IPS DF 6.9 (cell line): Measurements from ENCODE around the gene CHRM5.

Experiments
- DNase-seq: peaks from one replicate; pipeline ENCODE4 v3.0.0-alpha.2; 2013; ENCODE audit warnings: low read depth, low spot score
- H3K27ac ChIP-seq: one replicate; pipeline ENCODE4 v1.5.1; 2013; ENCODE audit warnings: low read length, control low read depth
- H3K27me3 ChIP-seq: 2 replicates; pipeline ENCODE4 v1.6.1; 2013; ENCODE audit warnings: mild to moderate bottlenecking, low read length; ENCODE audit not compliant: control insufficient read depth, insufficient read depth
- H3K36me3 ChIP-seq: 2 replicates; pipeline ENCODE4 v1.6.1; 2013; ENCODE audit warnings: low read length; ENCODE audit not compliant: control insufficient read depth, insufficient read depth
- H3K4me1 ChIP-seq: 2 replicates; pipeline ENCODE4 v1.6.1; 2013; ENCODE audit warnings: low read length; ENCODE audit not compliant: control insufficient read depth, insufficient read depth
- H3K4me3 ChIP-seq: 2 replicates; pipeline ENCODE4 v1.5.1; 2013; ENCODE audit warnings: mild to moderate bottlenecking, low read length
- H3K9me3 ChIP-seq: 2 replicates; pipeline ENCODE4 v1.6.1; 2013; ENCODE audit warnings: low read length, inconsistent platforms; ENCODE audit not compliant: control insufficient read depth, insufficient read depth
- WGBS: extraction: QIAGEN DNeasy Blood & Tissue Kit; methylation state at CpG from one replicate; pipeline ENCODE4 v1.1.7; 2013; ENCODE audit warnings: mixed read lengths, missing lambda C conversion rate; ENCODE audit not compliant: insufficient read length, insufficient coverage; 5-methylcytosine and 5-hydroxymethylcytosine counted together

CHRM5 gene

DNA sequence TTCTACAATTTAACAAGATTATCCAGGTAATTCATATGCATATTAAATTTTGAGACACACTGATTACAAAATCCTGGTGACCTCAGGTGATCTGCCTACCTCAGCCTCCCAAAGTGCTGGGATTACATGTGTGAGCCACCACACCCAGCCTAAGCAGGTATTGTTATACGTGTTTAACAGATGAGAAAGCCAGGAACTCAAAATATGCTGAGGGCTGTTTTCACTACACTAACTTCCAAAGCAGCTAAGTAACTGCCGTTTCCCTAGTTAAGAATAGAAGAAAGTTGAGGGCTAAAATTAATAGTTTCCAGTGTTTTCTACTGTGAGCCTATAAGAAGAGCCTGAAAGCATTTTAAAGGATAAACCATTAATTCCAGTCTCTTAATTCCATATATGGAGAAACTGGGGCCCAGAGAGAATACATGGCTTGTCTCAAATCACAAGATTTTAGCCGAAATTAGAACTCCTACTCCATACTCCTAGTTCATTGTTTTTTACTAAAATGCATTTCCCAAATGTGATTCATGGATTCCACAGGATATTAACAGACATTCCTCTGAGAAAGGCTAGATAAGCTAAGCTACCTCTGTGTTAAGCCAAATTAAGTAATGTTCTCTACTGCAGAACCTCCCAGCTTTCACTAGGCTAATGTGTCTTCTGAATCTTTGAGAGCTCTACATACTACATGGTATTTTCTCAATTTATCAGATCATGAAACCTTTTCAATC is 87.7 kb downstream of the CHRM5 start:
- DNase-seq: no peak
- no CpG with 5 or more reads among the region's 3 CpGs for WGBS
- Histone ChIP-seq H3K4me3 (no peak overlapping the region), H3K36me3 (no peaks in the 10 kb centered on the region), H3K27me3 (no peaks in the 10 kb centered on the region), H3K9me3 (no peaks in the 10 kb centered on the region), H3K27ac (no peak overlapping the region), H3K4me1 (no peaks in the 10 kb centered on the region)

GRCh38 chr15:34056911-34057310 is 88.6 kb downstream of the CHRM5 start:
- no peaks in the 10 kb centered on the region for H3K9me3 ChIP-seq
- no peak for DNase-seq
- H3K27me3 ChIP-seq: no peaks in the 10 kb centered on the region
- no peaks in the 10 kb centered on the region for H3K4me1 ChIP-seq
- no peak overlapping the region for H3K27ac ChIP-seq
- no peaks in the 10 kb centered on the region for H3K36me3 ChIP-seq
- WGBS: no CpG with 5 or more reads among the region's 5 CpGs
- no peak overlapping the region for H3K4me3 ChIP-seq

DNA sequence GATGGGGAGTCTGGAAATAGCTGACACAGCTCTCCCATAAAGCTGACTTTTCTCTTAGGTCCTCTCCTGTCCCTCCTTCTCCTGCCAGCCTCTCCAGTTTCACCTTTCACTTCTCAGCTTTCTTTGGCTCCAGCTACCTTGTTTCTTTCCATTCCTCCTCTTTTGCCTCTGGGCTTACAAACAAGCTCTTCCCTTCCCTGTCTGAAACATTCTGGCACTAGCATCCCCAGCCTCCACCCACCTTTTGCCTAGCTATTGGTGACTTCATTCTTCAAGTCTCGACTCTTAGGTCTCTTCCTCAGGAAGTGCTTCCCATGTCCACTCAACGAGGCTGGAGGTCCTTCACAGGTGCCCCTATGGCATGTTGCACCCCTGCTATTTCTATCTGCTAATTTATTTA is 91.2 kb downstream of the CHRM5 start:
- H3K4me3 ChIP-seq: no peak overlapping the region
- H3K27me3 ChIP-seq: no peaks in the 10 kb centered on the region
- no CpG with 5 or more reads among the region's 2 CpGs for WGBS
- no peak overlapping the region for H3K27ac ChIP-seq
- no peaks in the 10 kb centered on the region for H3K9me3 ChIP-seq
- H3K36me3 ChIP-seq: no peaks in the 10 kb centered on the region; the same call in 1 of the 2 replicates
- H3K4me1 ChIP-seq: no peaks in the 10 kb centered on the region
- DNase-seq: no peak

GRCh38 chr15:34059946-34060345 is 91.6 kb downstream of the CHRM5 start:
- Histone ChIP-seq H3K9me3 (no peaks in the 10 kb centered on the region), H3K4me1 (no peaks in the 10 kb centered on the region), H3K27ac (no peak overlapping the region), H3K4me3 (no peak overlapping the region), H3K27me3 (no peaks in the 10 kb centered on the region), H3K36me3 (no peaks in the 10 kb centered on the region; the same call in 1 of the 2 replicates)
- no peak for DNase-seq
- WGBS: no CpG with 5 or more reads among the region's 3 CpGs

- Histone ChIP-seq H3K27ac (no peak overlapping the region), H3K4me1 (no peaks in the 10 kb centered on the region), H3K4me3 (no peak overlapping the region), H3K9me3 (no peaks in the 10 kb centered on the region), H3K36me3 (no peaks in the 10 kb centered on the region; the same call in 1 of the 2 replicates), H3K27me3 (no peaks in the 10 kb centered on the region)
- no CpG with 5 or more reads among the region's 1 CpG for WGBS
- DNase-seq: no peak
Observed at GRCh38 chr15:34064438-34064837, 96.1 kb downstream of the CHRM5 start.

- no CpG with 5 or more reads among the region's 3 CpGs for WGBS
Observed at GRCh38 chr15:34065261-34065660, 97.0 kb downstream of the CHRM5 start.

GRCh38 chr15:34065941-34066340 is 97.6 kb downstream of the CHRM5 start:
- Histone ChIP-seq H3K9me3 (no peaks in the 10 kb centered on the region), H3K4me1 (no peaks in the 10 kb centered on the region), H3K27me3 (no peaks in the 10 kb centered on the region), H3K27ac (no peak overlapping the region), H3K4me3 (no peak overlapping the region), H3K36me3 (no peaks in the 10 kb centered on the region; the same call in 1 of the 2 replicates)
- no peak for DNase-seq
- WGBS: no CpG with 5 or more reads among the region's 8 CpGs

More at GRCh38 chr15:34065261-34065660, 97.0 kb downstream of the CHRM5 start:
- Histone ChIP-seq H3K27me3 (no peaks in the 10 kb centered on the region), H3K4me1 (no peaks in the 10 kb centered on the region), H3K4me3 (no peak overlapping the region), H3K36me3 (no peaks in the 10 kb centered on the region; the same call in 1 of the 2 replicates), H3K27ac (no peak overlapping the region), H3K9me3 (no peaks in the 10 kb centered on the region)
- DNase-seq: no peak

DNA sequence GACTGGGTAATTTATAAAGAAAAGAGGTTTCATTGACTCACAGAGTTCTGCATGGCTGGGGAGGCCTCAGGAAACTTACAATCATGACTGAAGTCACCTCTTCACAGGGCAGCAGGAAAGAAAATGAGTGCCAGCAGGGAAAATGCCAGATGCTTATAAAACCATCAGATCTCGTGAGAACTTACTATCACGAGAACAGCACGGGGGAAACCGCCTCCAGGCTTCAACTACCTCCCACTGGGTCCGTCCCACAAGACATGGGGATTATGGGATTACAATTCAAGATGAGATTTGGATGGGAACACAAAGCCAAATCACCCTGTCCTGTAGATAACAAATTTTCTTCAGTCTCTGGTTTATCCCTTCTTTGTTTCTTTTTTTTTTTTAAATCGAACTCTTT is 101.7 kb downstream of the CHRM5 start:
- Histone ChIP-seq H3K4me3 (no peak overlapping the region), H3K9me3 (no peaks in the 10 kb centered on the region), H3K4me1 (no peaks in the 10 kb centered on the region), H3K36me3 (no peaks in the 10 kb centered on the region), H3K27me3 (no peaks in the 10 kb centered on the region), H3K27ac (no peak overlapping the region)
- DNase-seq: no peak
- no CpG with 5 or more reads among the region's 6 CpGs for WGBS

DNA sequence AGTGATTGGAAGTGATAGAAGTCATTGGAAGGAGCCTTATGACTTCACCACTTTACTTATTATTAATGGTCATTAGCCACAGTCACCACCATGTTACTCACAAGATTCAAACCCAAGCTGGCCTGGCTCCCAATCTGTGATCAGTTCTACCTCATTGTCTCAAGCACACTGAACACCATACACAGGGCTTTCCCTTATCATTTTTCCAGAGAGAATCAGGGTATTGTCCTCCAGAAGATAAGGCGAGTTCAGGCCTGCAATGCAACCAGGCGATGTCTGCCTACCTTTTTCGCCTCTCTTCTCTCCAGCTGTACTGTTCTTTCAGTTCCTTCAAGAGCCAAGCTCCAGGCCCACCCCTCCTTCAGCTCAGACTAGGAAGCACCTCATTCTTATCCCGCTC is 108.5 kb downstream of the CHRM5 start:
- Histone ChIP-seq H3K4me3 (no peak overlapping the region), H3K27me3 (no peaks in the 10 kb centered on the region), H3K27ac (no peak overlapping the region), H3K36me3 (no peaks in the 10 kb centered on the region), H3K4me1 (no peaks in the 10 kb centered on the region), H3K9me3 (no peaks in the 10 kb centered on the region)
- no peak for DNase-seq
- WGBS: no CpG with 5 or more reads among the region's 4 CpGs

GRCh38 chr15:34078900-34079299 is 110.6 kb downstream of the CHRM5 start:
- no CpG with 5 or more reads among the region's 3 CpGs for WGBS
- H3K27ac ChIP-seq: no peak overlapping the region
- no peaks in the 10 kb centered on the region for H3K4me1 ChIP-seq

DNA sequence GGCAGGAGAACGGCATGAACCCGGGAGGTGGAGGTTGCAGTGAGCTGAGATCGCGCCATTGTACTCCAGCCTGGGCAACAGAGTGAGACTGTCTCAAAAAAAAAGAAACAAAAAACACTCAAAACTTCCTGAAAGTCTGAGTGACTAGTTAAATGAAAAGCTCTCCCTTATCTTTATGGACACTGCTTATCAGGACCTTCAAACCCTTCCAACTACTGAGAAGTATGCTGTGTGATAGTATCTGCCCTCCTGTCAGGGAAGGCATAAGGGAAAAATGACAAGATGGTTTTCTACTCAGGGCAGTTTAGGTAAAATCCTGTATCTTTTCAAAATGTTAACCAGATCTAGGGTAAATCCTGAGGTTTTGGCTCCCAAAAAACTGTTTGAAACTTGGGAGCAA is 111.6 kb downstream of the CHRM5 start:
- no peak overlapping the region for H3K4me3 ChIP-seq
- no peak for DNase-seq
- no CpG with 5 or more reads among the region's 4 CpGs for WGBS
- peaks cover 2% of the 10 kb centered on the region; the same call in 1 of the 2 replicates for H3K36me3 ChIP-seq
- H3K4me1 ChIP-seq: no peaks in the 10 kb centered on the region
- H3K27me3 ChIP-seq: no peaks in the 10 kb centered on the region
- no peaks in the 10 kb centered on the region for H3K9me3 ChIP-seq
- H3K27ac ChIP-seq: no peak overlapping the region

More at GRCh38 chr15:34078900-34079299, 110.6 kb downstream of the CHRM5 start:
- H3K27me3 ChIP-seq: no peaks in the 10 kb centered on the region
- no peaks in the 10 kb centered on the region for H3K9me3 ChIP-seq
- no peaks in the 10 kb centered on the region for H3K36me3 ChIP-seq
- no peak for DNase-seq
- H3K4me3 ChIP-seq: no peak overlapping the region
